Measurements from ENCODE around the gene SDE2.

The SDE2 gene

DNA sequence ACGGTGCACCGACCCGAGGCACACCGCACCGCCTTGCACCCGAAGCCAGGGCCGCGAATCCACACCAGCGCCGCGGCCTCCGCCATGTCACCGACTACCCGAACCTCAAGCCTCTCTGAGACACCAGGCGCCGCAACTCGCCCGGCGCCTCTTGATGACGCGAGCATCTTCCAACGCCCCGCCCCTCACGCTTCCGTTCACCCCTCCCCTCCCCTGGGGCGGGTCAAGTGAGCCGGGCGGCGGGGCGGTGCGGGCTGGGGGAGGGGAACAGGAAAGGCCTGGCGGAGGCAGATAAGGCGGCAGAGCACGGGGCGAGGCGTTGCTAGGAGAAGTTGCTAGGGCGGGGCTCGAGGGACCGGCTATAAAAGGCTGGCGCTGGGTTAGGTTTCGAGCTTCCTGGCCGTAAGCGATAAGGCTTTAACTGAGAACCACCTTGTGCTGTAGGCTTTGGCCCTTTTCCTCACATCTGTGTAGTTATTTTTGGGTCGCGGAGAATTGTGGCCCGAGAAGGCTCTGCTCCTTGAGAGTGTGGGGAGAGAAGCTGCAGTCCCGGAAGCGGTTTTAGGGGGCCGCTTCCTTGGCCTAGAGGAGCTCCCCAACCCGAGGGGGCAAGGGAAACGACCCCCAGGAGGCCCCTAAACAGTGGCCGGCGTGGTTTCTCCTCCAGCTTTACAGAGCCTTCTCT, at the start of gene SDE2:
Gene SDE2, minus strand, starts transcription at position 117 of the 685 bp plus-strand sequence. Its CDS starts 31 bp downstream, at position 86.
- DNase-seq = peak; percentile 87 to 100 (median 99)

- no peak for DNase-seq
These were observed 49.7 kb upstream of the SDE2 start for GRCh38 chr1:226048886-226049285.

- DNase-seq = no peak
These were observed 48.4 kb upstream of the SDE2 start for GRCh38 chr1:226047495-226047894.

- DNase-seq = no peak
These were observed 47.1 kb upstream of the SDE2 start for GRCh38 chr1:226046240-226046639.

- DNase-seq = no peak
These were observed 45.5 kb upstream of the SDE2 start for GRCh38 chr1:226044514-226045101.

DNA sequence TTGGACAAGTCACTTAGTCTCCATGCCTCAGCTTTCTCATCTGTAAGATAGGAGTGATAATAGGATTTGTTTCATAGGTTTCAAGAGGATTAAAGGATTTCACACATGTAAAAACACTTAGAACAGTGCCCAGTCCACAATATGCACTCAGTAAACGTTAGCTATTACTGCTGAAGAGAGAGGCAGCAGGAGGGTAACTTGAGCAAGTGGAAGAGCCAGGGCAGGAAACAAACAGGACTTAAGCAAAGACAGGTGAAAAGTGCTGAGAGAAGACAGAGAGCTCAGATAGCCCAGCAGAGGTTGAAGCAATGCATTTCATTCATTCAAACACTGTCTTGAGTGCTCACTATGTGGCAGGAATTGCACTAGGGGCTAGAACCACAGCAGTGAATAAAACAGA, 42.3 kb upstream of the SDE2 start:
- DNase-seq = no peak

DNA sequence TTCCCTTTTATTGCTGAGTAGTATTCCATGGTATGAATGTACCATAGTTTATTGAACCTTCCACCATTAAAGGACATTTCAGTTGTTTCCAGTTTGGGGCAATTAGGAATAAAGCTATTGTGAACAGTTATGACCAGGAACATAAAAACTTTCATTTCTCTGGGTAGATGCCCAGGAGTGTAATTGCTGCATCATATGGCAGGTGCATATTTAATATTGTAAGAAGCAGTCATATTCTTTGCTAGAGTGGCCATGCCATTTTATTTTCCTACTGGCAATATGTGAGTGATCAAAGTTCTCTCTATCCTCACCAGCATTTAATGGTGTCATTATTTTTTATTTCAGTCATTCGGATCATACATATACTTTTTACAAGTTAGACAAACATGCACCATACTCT, 39.5 kb upstream of the SDE2 start:
- DNase-seq = no peak

GRCh38 chr1:226035915-226036314, 36.8 kb upstream of the SDE2 start:
- no peak for DNase-seq

GRCh38 chr1:226034482-226034881, 35.3 kb upstream of the SDE2 start:
- DNase-seq = peak in 52 of 58 donors; percentile 6 to 82 (median 54)

DNA sequence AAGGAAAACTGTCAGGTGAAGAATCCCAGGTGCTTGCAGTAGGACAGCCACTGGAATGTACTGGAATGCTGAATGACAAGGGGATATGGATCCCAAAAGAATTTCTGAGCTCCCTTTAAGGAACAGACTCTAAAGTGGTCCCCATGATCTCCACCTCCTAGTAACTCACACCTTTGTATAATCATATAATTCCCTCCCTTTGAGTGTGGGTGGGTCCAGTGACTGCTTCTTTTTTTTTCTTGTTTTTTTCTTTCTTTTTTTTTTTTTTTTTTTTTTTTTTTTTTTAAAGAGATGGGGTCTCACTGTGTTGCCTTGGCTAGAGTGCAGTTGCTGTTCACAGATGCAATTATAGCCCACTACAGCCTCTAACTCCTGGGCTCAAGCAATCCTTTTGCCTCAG, 34.8 kb upstream of the SDE2 start:
- no peak for DNase-seq

- DNase-seq = no peak
These were observed 34.4 kb upstream of the SDE2 start for GRCh38 chr1:226033582-226033981.

DNA sequence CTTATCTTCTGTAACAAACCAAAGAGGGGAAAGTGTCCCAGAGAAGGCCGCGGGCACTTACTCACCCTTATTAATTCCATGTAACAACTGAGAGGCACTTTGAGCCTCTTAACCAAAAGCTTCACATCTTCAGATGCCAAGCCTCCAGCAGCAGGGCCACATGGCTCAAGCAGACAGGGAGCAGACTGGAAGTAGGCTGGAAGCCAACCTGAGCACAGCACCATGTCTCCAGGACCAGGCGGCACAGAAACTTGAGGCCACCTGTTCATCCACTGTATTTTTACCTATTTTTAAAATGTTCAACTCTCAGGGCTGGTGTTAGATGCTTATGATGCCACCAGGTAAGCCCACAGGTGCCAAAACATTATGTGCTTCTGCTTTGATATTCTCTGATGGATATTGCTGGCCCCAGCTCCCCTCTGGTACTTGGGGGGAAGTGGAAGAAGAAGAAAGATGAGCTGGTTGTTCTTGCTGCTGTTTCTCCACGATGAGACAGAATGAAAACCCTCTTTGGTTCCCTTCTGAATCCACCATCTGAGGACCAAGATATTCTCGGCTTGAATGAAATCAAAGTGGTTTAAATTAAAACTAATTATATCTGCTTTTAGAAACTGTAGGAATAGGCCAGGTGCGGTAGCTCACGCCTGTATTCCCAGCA, 30.6 kb upstream of the SDE2 start:
- DNase-seq = no peak

DNA sequence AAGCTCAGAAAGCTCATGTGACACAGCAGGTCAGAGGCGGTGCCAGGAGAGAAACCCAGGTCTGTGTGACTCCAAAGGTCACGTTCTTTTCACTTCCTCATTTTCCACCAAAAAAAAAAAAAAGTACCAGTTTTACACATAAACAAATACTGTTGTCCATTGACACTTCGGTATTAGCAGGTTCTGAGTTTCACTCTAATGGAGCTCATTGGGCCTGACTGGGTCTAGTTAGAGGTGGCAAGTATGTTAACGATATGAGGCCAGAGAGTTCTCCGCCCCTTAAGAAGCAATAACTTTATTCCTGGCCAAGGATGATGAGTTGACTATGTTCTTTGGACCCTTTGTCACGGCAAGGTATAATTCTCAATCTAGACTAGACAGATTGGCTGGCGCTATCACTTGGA, 30.0 kb upstream of the SDE2 start:
- DNase-seq = no peak

GRCh38 chr1:226027538-226028217, 28.5 kb upstream of the SDE2 start:
- DNase-seq = no peak

GRCh38 chr1:226026833-226027232, 27.7 kb upstream of the SDE2 start:
- DNase-seq = no peak

GRCh38 chr1:226023735-226024134, 24.6 kb upstream of the SDE2 start:
- no peak for DNase-seq

GRCh38 chr1:226021801-226022200, 22.7 kb upstream of the SDE2 start:
- DNase-seq = no peak

GRCh38 chr1:226021401-226021800, 22.3 kb upstream of the SDE2 start:
- DNase-seq = no peak

- no peak for DNase-seq
These were observed 20.4 kb upstream of the SDE2 start for GRCh38 chr1:226019572-226019971.

- DNase-seq = no peak
These were observed 17.9 kb upstream of the SDE2 start for GRCh38 chr1:226017070-226017469.

DNA sequence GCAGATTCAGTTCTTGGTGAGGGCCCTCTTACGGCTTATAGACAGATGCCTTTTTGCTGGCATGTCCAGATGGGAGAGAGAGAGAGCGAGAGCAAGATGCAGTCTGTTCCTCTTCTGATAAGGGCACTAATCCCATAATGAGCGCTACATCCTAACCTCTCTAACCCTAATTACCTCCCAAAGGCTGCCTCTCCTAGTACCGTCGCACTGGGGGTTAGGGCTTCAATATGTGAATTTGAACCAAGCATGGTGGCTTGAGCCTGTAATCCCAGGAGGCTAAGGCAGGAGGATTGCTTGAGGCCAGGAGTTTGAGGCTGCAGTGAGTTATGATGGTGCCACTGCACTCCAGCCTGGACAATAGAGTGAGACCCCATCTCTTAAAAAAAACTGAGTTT, 10.5 kb upstream of the SDE2 start:
- no peak for DNase-seq
